HEK293 (cell line): ENCODE data around the gene SF3B2.
"Not testable (repeated sequence)": the region's sequence is repeated elsewhere in the genome, so short reads cannot be mapped to it uniquely, and the experiment has no call there.

Source experiments
- HOXA7 ChIP-seq: sonication (generic); formaldehyde crosslinking; IDR thresholded peaks from 2 replicates; pipeline ENCODE4 v1.8.1; 2022; ENCODE audit warnings: missing genetic modification reagents, borderline replicate concordance
- ZNF155 ChIP-seq: fragments of 450-650 bp; formaldehyde crosslinking; IDR thresholded peaks from 2 replicates; pipeline ENCODE4 v1.5.1; 2016; ENCODE audit warnings: missing biosample characterization, missing genetic modification characterization
- ZNF169 ChIP-seq: fragments of 450-650 bp; formaldehyde crosslinking; IDR thresholded peaks from 2 replicates; pipeline ENCODE4 v1.5.1; 2016; ENCODE audit warnings: missing biosample characterization, missing genetic modification characterization
- ZNF239 ChIP-seq: fragments of 450-650 bp; formaldehyde crosslinking; IDR thresholded peaks from 2 replicates; pipeline ENCODE4 v1.5.1; 2016; ENCODE audit warnings: missing biosample characterization, missing genetic modification characterization
- ZNF514 ChIP-seq: fragments of 450-650 bp; formaldehyde crosslinking; IDR thresholded peaks from 2 replicates; pipeline ENCODE4 v1.5.1; 2016; ENCODE audit warnings: missing biosample characterization, missing genetic modification characterization
- TF ChIP-seq, protein P1 (sequence below): fragments of 450-650 bp; formaldehyde crosslinking; conservative IDR thresholded peaks from 2 replicates; pipeline ENCODE4 v1.5.1; 2016; ENCODE audit warnings: low read depth, missing biosample characterization, missing genetic modification characterization
- TF ChIP-seq, protein P2 (sequence below): fragments of 450-650 bp; formaldehyde crosslinking; IDR thresholded peaks from 2 replicates; pipeline ENCODE4 v1.5.1; 2016; ENCODE audit warnings: missing biosample characterization, missing genetic modification characterization

DNA sequence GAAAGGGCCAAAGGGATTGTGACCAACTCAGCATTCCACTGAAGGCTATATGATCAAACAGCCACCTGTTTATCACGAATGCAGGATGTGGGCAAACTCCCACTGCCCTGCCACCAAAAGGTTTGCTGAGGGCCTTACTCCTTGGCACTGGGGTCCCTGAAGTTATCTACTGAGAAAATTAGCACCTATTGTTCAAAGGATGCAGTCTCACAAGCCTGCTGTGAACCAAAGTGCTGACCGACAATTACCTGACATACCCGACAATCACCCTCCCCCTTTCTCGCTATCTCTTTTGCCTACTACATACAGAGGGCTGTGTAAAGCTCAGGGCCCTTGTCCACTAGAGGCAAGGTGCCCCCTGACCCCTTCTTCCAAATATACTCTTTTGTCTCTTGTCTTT, 42.1 kb upstream of the SF3B2 start:
- not testable (repeated sequence) for TF ChIP-seq HOXA7 (CRISPR knock-in tag); ZNF239; ZNF514 (tag by site-specific recombination); ZNF155 (tag by site-specific recombination); ZNF169 (tag by site-specific recombination)
- TF ChIP-seq, protein P1, sequence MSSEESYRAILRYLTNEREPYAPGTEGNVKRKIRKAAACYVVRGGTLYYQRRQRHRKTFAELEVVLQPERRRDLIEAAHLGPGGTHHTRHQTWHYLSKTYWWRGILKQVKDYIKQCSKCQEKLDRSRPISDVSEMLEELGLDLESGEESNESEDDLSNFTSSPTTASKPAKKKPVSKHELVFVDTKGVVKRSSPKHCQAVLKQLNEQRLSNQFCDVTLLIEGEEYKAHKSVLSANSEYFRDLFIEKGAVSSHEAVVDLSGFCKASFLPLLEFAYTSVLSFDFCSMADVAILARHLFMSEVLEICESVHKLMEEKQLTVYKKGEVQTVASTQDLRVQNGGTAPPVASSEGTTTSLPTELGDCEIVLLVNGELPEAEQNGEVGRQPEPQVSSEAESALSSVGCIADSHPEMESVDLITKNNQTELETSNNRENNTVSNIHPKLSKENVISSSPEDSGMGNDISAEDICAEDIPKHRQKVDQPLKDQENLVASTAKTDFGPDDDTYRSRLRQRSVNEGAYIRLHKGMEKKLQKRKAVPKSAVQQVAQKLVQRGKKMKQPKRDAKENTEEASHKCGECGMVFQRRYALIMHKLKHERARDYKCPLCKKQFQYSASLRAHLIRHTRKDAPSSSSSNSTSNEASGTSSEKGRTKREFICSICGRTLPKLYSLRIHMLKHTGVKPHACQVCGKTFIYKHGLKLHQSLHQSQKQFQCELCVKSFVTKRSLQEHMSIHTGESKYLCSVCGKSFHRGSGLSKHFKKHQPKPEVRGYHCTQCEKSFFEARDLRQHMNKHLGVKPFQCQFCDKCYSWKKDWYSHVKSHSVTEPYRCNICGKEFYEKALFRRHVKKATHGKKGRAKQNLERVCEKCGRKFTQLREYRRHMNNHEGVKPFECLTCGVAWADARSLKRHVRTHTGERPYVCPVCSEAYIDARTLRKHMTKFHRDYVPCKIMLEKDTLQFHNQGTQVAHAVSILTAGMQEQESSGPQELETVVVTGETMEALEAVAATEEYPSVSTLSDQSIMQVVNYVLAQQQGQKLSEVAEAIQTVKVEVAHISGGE (tag by site-specific recombination) = not testable (repeated sequence)
- TF ChIP-seq, protein P2, sequence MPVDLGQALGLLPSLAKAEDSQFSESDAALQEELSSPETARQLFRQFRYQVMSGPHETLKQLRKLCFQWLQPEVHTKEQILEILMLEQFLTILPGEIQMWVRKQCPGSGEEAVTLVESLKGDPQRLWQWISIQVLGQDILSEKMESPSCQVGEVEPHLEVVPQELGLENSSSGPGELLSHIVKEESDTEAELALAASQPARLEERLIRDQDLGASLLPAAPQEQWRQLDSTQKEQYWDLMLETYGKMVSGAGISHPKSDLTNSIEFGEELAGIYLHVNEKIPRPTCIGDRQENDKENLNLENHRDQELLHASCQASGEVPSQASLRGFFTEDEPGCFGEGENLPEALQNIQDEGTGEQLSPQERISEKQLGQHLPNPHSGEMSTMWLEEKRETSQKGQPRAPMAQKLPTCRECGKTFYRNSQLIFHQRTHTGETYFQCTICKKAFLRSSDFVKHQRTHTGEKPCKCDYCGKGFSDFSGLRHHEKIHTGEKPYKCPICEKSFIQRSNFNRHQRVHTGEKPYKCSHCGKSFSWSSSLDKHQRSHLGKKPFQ (tag by site-specific recombination) = not testable (repeated sequence)
